ENCODE measurements around the gene EFNB3.

DNA sequence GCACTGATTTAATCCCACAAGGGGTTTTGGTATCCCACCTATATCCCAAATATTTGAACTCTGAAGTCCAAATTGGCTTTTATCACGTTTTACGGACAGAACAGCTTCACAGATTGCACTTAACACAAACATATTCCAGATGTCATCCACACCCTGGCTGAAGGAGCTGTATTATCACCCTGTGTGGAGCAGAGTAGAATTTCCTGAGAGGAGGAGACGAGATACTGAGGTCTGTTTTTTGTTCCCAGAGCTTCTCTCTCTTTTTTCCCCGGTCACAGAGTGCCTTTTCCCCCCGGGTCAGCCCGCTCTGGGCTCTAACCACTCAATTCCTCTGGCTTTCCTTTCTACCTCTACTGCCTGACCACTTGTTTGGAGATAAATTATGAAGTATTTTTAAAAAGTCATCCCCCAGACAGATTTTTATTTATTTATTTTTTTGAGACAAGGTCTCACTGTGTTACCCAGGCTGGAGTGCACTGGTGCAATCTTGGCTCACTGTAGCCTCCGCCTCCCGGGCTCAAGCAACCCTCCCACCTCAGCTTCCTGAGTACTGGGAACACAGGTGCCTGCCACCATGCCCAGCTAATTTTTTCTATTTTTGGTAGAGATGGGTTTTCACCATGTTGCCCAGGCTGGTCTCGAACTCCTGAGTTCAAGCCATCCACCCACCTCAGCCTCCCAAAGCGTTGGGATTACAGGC lies 43.2 kb downstream of the EFNB3 start:
- no peak for TF ChIP-seq CTCF (IDR thresholded peaks at IDR 0.05)
- no peak for TF ChIP-seq EZH2 (IDR thresholded peaks at IDR 0.05)

All from neural progenitor cell (in vitro differentiated cells).